HFFc6 (cell line): ENCODE data around the gene PORCN. TPM values are rescaled to one million over a fixed set of nuclear protein-coding genes. Genes with fewer than 3 reads are reported as not detected.

Experiments
- DNase-seq: peaks from one replicate; pipeline ENCODE4 v3.0.0-alpha.2; 2018
- H3K27ac Mint-ChIP-seq: 2 replicates; pipeline ENCODE4 v1.8.0; 2020; ENCODE audit warnings: mild to moderate bottlenecking, mixed read lengths
- H3K27me3 Mint-ChIP-seq: 2 replicates; pipeline ENCODE4 v1.8.0; 2021; ENCODE audit warnings: mild to moderate bottlenecking, moderate library complexity, mixed read lengths; ENCODE audit not compliant: insufficient read depth
- H3K36me3 Mint-ChIP-seq: 2 replicates; pipeline ENCODE4 v1.8.0; 2021; ENCODE audit warnings: low read depth, mixed read lengths
- H3K4me1 Mint-ChIP-seq: 2 replicates; pipeline ENCODE4 v1.8.0; 2020; ENCODE audit warnings: low read depth, mixed read lengths
- H3K4me3 Mint-ChIP-seq: 2 replicates; pipeline ENCODE4 v1.8.0; 2020; ENCODE audit warnings: mild to moderate bottlenecking, moderate library complexity, mixed read lengths
- H3K9me3 Mint-ChIP-seq: 2 replicates; pipeline ENCODE4 v1.8.0; 2020; ENCODE audit warnings: mild to moderate bottlenecking, mixed read lengths
- CTCF ChIP-seq: fragments of 200-600 bp; sonication (generic); IDR thresholded peaks from 2 replicates; pipeline ENCODE4 v1.5.0; 2021; ENCODE audit warnings: antibody characterized with exemption, mild to moderate bottlenecking
- total RNA-seq, 6 experiments: library from RNA; stranded (reverse); fragmentation: NEBNext Ultra II Directional; extraction: Animal tissue kit (Norgen Biotek cat#: 25700); gene quantifications; 2 replicates in 1 of 6; 3 replicates in 5 of 6; pipeline ENCODE4 v1.2.3, GENCODE V29; 2021

The PORCN gene
- total RNA-seq, 6 experiments from 2014 or later: 9.0 to 13.8 (median 10.7) TPM

- TF ChIP-seq CTCF: no peak
- no peak within 1 kb of the TSS for H3K27ac Mint-ChIP-seq
- H3K4me3 Mint-ChIP-seq: no peak within 1 kb of the TSS
- H3K36me3 Mint-ChIP-seq: no peaks in the 10 kb centered on the region
- DNase-seq: no peak
- H3K4me1 Mint-ChIP-seq: peaks cover 8% of the 10 kb centered on the region
- H3K9me3 Mint-ChIP-seq: no peaks in the 10 kb centered on the region
- no peaks in the 10 kb centered on the region; the same call in 1 of the 2 replicates for H3K27me3 Mint-ChIP-seq
These were observed 38.5 kb upstream of the PORCN start, which contains the start of gene SLC38A5 for GRCh38 chrX:48470110-48470832. Gene SLC38A5, minus strand, starts transcription at chrX:48470260. Its CDS starts 2,336 bp downstream, at chrX:48467924.

DNA sequence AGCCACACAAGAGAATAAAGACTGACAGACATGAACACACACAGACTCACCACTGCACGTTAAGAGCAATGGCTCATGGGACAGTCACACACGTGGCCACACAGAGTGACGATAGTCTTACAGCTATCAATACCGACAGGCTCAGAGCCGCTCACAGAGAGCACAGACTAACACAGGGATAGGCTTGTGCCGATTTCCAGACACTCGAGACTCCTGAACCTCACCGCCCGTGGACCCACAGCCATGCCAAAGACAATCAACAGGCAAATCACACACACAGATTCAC lies 38.0 kb upstream of the PORCN start:
- no peaks in the 10 kb centered on the region for H3K36me3 Mint-ChIP-seq
- no peak for DNase-seq
- H3K4me1 Mint-ChIP-seq: peaks cover 2% of the 10 kb centered on the region
- TF ChIP-seq CTCF: no peak
- H3K27ac Mint-ChIP-seq: no peak overlapping the region
- H3K27me3 Mint-ChIP-seq: no peaks in the 10 kb centered on the region; the same call in 1 of the 2 replicates
- no peaks in the 10 kb centered on the region for H3K9me3 Mint-ChIP-seq
- H3K4me3 Mint-ChIP-seq: no peak overlapping the region

DNA sequence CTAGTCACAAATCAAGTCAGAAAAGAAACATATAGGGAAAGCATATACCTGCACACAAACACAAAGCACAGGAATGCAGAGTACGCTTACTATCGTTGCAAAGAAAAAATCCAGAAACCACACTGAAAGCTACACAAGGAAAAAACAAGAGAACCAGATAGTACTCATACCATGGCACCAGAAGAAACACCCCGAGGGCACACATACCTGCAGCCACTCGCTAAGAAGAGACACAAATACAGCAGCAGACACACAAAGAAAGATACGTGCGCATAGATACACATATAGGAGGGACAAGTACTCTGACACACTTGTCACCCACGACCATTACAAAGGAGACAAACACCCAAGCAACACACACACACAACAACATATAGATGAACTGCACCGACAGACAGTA lies 37.3 kb upstream of the PORCN start:
- TF ChIP-seq CTCF: no peak
- DNase-seq: no peak
- Mint-ChIP-seq H3K36me3 (peaks cover 2% of the 10 kb centered on the region; the same call in 1 of the 2 replicates), H3K27me3 (no peaks in the 10 kb centered on the region; the same call in 1 of the 2 replicates), H3K27ac (no peak overlapping the region), H3K4me1 (no peaks in the 10 kb centered on the region), H3K4me3 (no peak overlapping the region), H3K9me3 (no peaks in the 10 kb centered on the region)

DNA sequence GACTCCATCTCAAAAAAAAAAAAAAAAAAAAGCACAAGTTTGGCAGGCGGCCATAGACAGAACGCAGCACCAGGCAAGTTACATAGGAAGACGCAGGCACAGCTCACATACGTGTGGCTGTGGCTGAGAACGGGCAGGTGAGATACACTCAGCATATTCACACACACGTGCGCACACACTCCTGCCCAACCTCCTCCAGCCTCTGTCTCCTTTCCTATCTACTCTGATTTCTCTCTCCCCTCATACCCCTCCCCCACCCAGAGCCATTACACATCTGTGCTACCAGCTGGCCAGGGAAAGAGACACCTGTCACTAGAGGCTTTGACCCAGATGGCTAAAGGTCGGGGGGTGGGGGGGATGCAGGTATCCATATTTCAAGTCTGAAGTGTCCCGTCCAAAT lies 36.6 kb upstream of the PORCN start:
- no peak for DNase-seq
- Mint-ChIP-seq H3K27me3 (peaks cover 2% of the 10 kb centered on the region; the same call in 1 of the 2 replicates), H3K9me3 (no peaks in the 10 kb centered on the region), H3K36me3 (peaks cover 10% of the 10 kb centered on the region; the same call in 1 of the 2 replicates), H3K4me1 (peaks cover 6% of the 10 kb centered on the region), H3K27ac (no peak overlapping the region), H3K4me3 (no peak overlapping the region)
- no peak for TF ChIP-seq CTCF

- Mint-ChIP-seq H3K36me3 (peaks cover 15% of the 10 kb centered on the region; the same call in 1 of the 2 replicates), H3K27ac (no peak overlapping the region), H3K4me3 (no peak overlapping the region), H3K9me3 (no peaks in the 10 kb centered on the region), H3K4me1 (peaks cover 12% of the 10 kb centered on the region), H3K27me3 (peaks cover 2% of the 10 kb centered on the region)
- no peak for TF ChIP-seq CTCF
- DNase-seq: no peak
These were observed 35.7 kb upstream of the PORCN start for GRCh38 chrX:48472851-48473703.
